Embryonic facial prominence (tissue), 1 donor: ENCODE data around the gene TRPT1.
A peak's percentile ranks its signal among the peaks of the same experiment; 100 is the strongest.

Experiments used
- DNase-seq: peaks from one replicate; pipeline ENCODE4 v3.0.0-alpha.2; 2016; ENCODE audit errors: extremely low spot score

The TRPT1 gene

GRCh38 chr11:64244966-64245365 is 19.0 kb upstream of the TRPT1 start:
- no peak for DNase-seq

- DNase-seq = no peak
Measured at GRCh38 chr11:64244107-64244506, 18.1 kb upstream of the TRPT1 start.

GRCh38 chr11:64243236-64243854 is 17.4 kb upstream of the TRPT1 start:
- no peak for DNase-seq

- no peak for DNase-seq
Measured at GRCh38 chr11:64241491-64242374, 15.7 kb upstream of the TRPT1 start.

- peak; percentile 99 for DNase-seq
Measured at GRCh38 chr11:64241241-64241490, 15.2 kb upstream of the TRPT1 start.

GRCh38 chr11:64240435-64241240 is 14.7 kb upstream of the TRPT1 start, which contains the start of gene FKBP2:
TSS of gene FKBP2 (plus strand) at chr11:64241095. CDS start at chr11:64242388, 1,293 bp downstream.
- peak; percentile 92 for DNase-seq

GRCh38 chr11:64239662-64240434 is 13.9 kb upstream of the TRPT1 start:
- no peak for DNase-seq

GRCh38 chr11:64238999-64239398 is 13.0 kb upstream of the TRPT1 start:
- DNase-seq = no peak

GRCh38 chr11:64238076-64238475 is 12.1 kb upstream of the TRPT1 start:
- DNase-seq = no peak

- DNase-seq = no peak
Measured at GRCh38 chr11:64237484-64237951, 11.5 kb upstream of the TRPT1 start.

GRCh38 chr11:64235437-64236161 is 9.6 kb upstream of the TRPT1 start:
- no peak for DNase-seq

GRCh38 chr11:64234647-64235379 is 8.8 kb upstream of the TRPT1 start:
- DNase-seq = no peak

- no peak for DNase-seq
Measured at GRCh38 chr11:64233913-64234586, 8.1 kb upstream of the TRPT1 start, which contains the start of gene VEGFB. TSS of gene VEGFB (plus strand) at chr11:64234584. CDS start at chr11:64234834, 250 bp downstream.

- DNase-seq = no peak
Measured at GRCh38 chr11:64232967-64233315, 7.0 kb upstream of the TRPT1 start.

- DNase-seq = no peak
Measured at GRCh38 chr11:64232182-64232966, 6.4 kb upstream of the TRPT1 start.

GRCh38 chr11:64231546-64231945 is 5.6 kb upstream of the TRPT1 start:
- no peak for DNase-seq

GRCh38 chr11:64230985-64231365 is 5.0 kb upstream of the TRPT1 start:
- DNase-seq = no peak

GRCh38 chr11:64230171-64230984 is 4.4 kb upstream of the TRPT1 start, which contains the start of gene DNAJC4:
TSS of gene DNAJC4 (plus strand) at chr11:64230548. CDS start at chr11:64230855, 307 bp downstream.
- DNase-seq = peak; percentile 62
